HAP-1 (cell line): Measurements from ENCODE around the gene ZNF620.
A peak's percentile ranks its signal among the peaks of the same experiment; 100 is the strongest.
"Not testable (repeated sequence)": the region's sequence is repeated elsewhere in the genome, so short reads cannot be mapped to it uniquely, and the experiment has no call there.

Source experiments
- DNase-seq, 2 experiments: peaks; one replicate each; pipeline ENCODE4 v3.0.0-alpha.2; 2016 to 2020; ENCODE audit warnings: low spot score in 2 of 2
- H3K27me3 ChIP-seq: fragments of 250-450 bp; sonication (Bioruptor Pico); 2 replicates; pipeline ENCODE4 v1.5.1; 2020; ENCODE audit warnings: low read depth, mild to moderate bottlenecking, moderate library complexity
- H3K36me3 ChIP-seq: fragments of 250-450 bp; sonication (Bioruptor Pico); replicated peaks from 2 replicates; pipeline ENCODE4 v1.5.1; 2020; ENCODE audit warnings: mild to moderate bottlenecking
- H3K4me1 ChIP-seq: fragments of 250-450 bp; sonication (Bioruptor Pico); 2 replicates; pipeline ENCODE4 v1.5.1; 2020; ENCODE audit warnings: mild to moderate bottlenecking
- H3K4me3 ChIP-seq: fragments of 250-450 bp; sonication (Bioruptor Pico); 2 replicates; pipeline ENCODE4 v1.5.1; 2020; ENCODE audit warnings: mild to moderate bottlenecking, moderate library complexity
- H3K9me3 ChIP-seq: fragments of 250-450 bp; sonication (Bioruptor Pico); 2 replicates; pipeline ENCODE4 v1.5.1; 2020; ENCODE audit warnings: mild to moderate bottlenecking, moderate library complexity
- in situ Hi-C: fragments of 300-500 bp; cut with MboI; formaldehyde crosslinking; loops from 3 replicates; pipeline ENCODE4 v1.14.3; 2020; ENCODE audit warnings: low sequenced_read_pairs, inconsistent platforms, mixed read lengths

ZNF620 gene

DNA sequence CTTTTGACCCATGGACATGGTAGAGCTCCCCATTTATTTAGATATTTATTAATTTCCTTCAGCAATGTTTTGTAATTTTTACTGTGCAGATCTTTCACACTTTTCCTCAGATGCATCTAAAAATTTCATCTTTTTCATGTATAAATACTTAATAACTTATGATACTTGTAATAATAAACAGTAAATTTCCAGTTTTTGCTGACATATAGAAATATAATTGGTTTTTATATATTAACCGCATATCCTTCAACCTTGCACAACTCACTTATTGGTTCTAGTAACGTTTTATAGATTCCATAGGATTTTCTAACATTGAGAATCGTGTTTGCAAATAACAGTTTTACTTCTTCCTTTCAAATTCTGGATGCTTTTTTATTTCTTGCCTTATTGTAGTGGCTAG, 15.4 kb downstream of the ZNF620 start:
- in situ Hi-C loops, result no loop called here
- no peak for DNase-seq
- H3K4me3 ChIP-seq, result no peak overlapping the region
- H3K4me1 ChIP-seq, result peaks cover 7% of the 10 kb centered on the region
- H3K9me3 ChIP-seq, result no peaks in the 10 kb centered on the region
- H3K27me3 ChIP-seq, result no peaks in the 10 kb centered on the region
- H3K36me3 ChIP-seq, result peaks cover 8% of the 10 kb centered on the region

- in situ Hi-C loops, result no loop called here
- Histone ChIP-seq H3K36me3 (peaks cover 17% of the 10 kb centered on the region), H3K4me1 (peaks cover 7% of the 10 kb centered on the region), H3K4me3 (no peak overlapping the region), H3K9me3 (no peaks in the 10 kb centered on the region), H3K27me3 (no peaks in the 10 kb centered on the region)
- no peak for DNase-seq
These were observed 17.9 kb downstream of the ZNF620 start for GRCh38 chr3:40523781-40524180.

GRCh38 chr3:40524222-40524567, 18.4 kb downstream of the ZNF620 start:
- peaks cover 7% of the 10 kb centered on the region for H3K4me1 ChIP-seq
- no peaks in the 10 kb centered on the region for H3K27me3 ChIP-seq
- H3K4me3 ChIP-seq, result peak overlapping the region; percentile 88
- peaks cover 18% of the 10 kb centered on the region for H3K36me3 ChIP-seq
- in situ Hi-C loops, result no loop called here
- DNase-seq, result no peak
- no peaks in the 10 kb centered on the region for H3K9me3 ChIP-seq

DNA sequence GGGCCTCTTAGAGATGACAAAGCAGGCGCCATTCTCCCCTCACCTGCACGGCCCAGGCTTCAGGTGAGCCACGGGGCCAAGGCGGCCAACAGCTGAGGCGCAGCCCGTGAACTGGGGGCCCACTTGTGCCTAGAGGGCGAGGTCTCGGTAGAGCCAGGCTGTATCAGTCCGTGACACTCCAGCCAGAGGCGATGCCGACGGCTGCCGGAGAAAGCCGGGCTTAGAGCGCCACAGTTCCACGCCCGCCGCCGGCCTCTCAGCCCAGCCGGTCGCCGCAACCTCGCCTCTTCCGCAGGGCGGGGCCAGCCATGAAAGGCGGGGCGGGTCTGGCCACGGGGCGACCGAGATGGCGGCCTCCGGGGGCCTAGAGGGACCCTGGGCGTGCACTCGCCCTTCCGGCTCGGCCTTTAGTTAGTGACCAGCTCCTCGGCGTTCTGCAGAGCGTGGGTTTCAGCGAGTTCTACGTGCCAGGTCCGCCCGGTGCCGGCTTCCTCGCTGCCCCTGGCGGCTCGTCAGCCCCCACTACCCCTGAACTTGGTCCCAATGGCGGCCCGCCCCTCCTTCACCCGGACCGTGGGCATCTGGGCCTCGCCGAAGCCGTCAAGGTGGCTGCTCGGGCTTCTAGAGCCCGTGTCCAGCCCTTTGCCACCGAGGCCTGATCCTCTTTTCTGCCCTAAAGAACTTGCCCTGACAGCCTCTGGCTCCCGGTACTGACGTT, 18.9 kb downstream of the ZNF620 start, which contains the start of gene ZNF621:
ZNF621 (plus strand) TSS at position 393 of the 718 bp plus-strand sequence. CDS start 881 bp downstream, outside the sequence.
- H3K9me3 ChIP-seq, result no peaks in the 10 kb centered on the region
- H3K4me1 ChIP-seq, result peaks cover 7% of the 10 kb centered on the region
- H3K36me3 ChIP-seq, result peaks cover 23% of the 10 kb centered on the region
- peak; percentile 74 to 93 for DNase-seq
- H3K4me3 ChIP-seq, result peak within 1 kb of the TSS; percentile 88
- no peaks in the 10 kb centered on the region for H3K27me3 ChIP-seq
- in situ Hi-C loops, result no loop called here

DNA sequence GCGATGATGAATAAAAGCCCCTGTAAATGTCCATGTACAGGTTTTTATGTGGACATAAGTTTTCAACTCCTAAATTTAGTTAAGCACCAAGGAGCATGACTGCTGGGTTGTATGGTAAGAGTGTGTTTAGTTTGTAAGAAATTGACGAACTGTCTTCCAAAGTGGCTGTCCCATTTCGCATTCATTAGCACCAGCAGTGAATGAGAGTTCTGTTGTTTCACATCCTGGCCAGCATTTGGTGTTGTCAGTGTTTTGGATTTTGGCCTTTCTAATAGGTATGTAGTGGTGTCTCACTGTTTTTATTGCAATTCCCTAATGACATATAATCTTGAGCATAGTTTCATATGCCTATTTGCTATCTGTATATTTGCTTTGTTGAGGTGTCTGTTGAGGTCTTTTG, 22.6 kb downstream of the ZNF620 start:
- Histone ChIP-seq H3K9me3 (no peaks in the 10 kb centered on the region), H3K4me1 (peaks cover 7% of the 10 kb centered on the region), H3K36me3 (peaks cover 58% of the 10 kb centered on the region), H3K27me3 (no peaks in the 10 kb centered on the region), H3K4me3 (no peak overlapping the region)
- in situ Hi-C loops, result no loop called here
- DNase-seq, result no peak

GRCh38 chr3:40532252-40532651, 26.4 kb downstream of the ZNF620 start:
- peaks cover 61% of the 10 kb centered on the region for H3K36me3 ChIP-seq
- DNase-seq, result no peak
- no peaks in the 10 kb centered on the region for H3K27me3 ChIP-seq
- H3K4me3 ChIP-seq, result no peak overlapping the region
- in situ Hi-C loops, result no loop called here
- no peaks in the 10 kb centered on the region for H3K9me3 ChIP-seq
- no peaks in the 10 kb centered on the region for H3K4me1 ChIP-seq

DNA sequence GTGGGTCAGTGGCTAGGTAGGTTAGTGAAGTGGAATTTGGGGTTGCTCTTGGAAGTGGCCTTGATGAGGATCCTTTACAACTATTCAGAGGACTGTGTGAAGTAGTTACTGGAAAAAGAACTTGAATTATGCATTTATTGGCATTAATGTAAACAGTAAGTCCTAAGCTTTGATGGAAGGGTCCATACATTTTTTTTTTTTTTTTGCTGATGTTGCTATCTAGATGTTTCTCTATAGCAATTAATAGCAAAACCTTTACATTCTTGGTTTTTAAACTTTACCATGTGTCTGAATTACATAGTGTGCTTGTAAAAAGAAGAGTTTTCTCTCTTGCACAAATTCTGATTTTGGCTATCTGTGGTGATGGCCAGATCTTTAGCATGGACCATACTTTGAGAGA, 28.4 kb downstream of the ZNF620 start:
- H3K9me3 ChIP-seq, result no peaks in the 10 kb centered on the region
- no peak overlapping the region for H3K4me3 ChIP-seq
- DNase-seq, result no peak
- H3K27me3 ChIP-seq, result no peaks in the 10 kb centered on the region
- H3K36me3 ChIP-seq, result peaks cover 56% of the 10 kb centered on the region
- in situ Hi-C loops, result no loop called here
- H3K4me1 ChIP-seq, result no peaks in the 10 kb centered on the region

GRCh38 chr3:40546816-40547215, 41.0 kb downstream of the ZNF620 start:
- Histone ChIP-seq H3K4me1 (no peaks in the 10 kb centered on the region), H3K9me3 (no peaks in the 10 kb centered on the region), H3K4me3 (no peak overlapping the region), H3K36me3 (no peaks in the 10 kb centered on the region), H3K27me3 (no peaks in the 10 kb centered on the region)
- in situ Hi-C loops, result no loop called here
- no peak for DNase-seq

- H3K36me3 ChIP-seq, result no peaks in the 10 kb centered on the region
- no peaks in the 10 kb centered on the region for H3K27me3 ChIP-seq
- no peak overlapping the region for H3K4me3 ChIP-seq
- in situ Hi-C loops, result no loop called here
- H3K9me3 ChIP-seq, result no peaks in the 10 kb centered on the region
- no peaks in the 10 kb centered on the region for H3K4me1 ChIP-seq
- no peak for DNase-seq
These were observed 44.3 kb downstream of the ZNF620 start for GRCh38 chr3:40550167-40550566.

GRCh38 chr3:40557575-40558161, 51.8 kb downstream of the ZNF620 start:
- Histone ChIP-seq H3K27me3 (no peaks in the 10 kb centered on the region), H3K36me3 (no peaks in the 10 kb centered on the region), H3K4me3 (no peak overlapping the region), H3K9me3 (no peaks in the 10 kb centered on the region), H3K4me1 (no peaks in the 10 kb centered on the region)
- in situ Hi-C loops, result no loop called here
- DNase-seq, result no peak

DNA sequence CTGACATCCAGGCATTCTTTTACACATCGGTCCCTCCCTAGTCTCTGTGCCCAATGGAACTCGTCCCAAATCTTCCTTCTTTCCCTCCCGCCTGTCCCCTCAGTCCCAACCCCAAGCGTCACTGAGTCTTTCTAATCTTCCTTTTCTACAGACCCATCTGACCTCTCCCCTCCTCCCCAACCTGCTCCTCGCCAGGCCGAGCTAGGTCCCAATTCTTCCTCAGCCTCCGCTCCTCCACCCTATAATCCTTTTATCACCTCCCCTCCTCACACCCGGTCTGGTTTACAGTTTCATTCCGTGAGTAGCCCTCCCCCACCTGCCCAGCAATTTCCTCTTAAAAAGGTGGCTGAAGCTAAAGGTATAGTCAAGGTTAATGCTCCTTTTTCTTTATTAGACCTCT, 56.6 kb downstream of the ZNF620 start:
- in situ Hi-C loops, H3K4me1 ChIP-seq, H3K27me3 ChIP-seq, H3K36me3 ChIP-seq, H3K4me3 ChIP-seq, DNase-seq, H3K9me3 ChIP-seq: not testable (repeated sequence)

GRCh38 chr3:40565629-40566028, 59.8 kb downstream of the ZNF620 start:
- H3K36me3 ChIP-seq, H3K9me3 ChIP-seq, in situ Hi-C loops: not testable (repeated sequence)

DNA sequence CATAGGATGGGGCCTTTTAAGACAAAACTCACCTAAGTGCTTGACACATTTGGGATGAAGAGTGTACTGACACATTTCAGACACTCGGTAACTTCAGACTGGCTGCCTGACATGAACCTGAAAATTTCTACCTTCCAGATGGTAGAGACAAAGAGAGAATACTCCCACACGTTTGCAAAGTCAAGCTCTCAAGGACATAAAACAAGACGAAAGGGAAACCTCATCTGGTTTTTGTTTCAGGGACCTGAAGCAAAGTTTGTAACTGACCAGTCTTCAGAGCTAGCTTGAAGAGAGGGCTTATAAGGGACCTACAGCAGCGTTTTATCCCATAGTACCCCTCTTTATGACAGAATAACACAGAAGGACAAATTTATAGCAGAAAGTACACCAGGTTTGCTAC, 60.9 kb downstream of the ZNF620 start:
- DNase-seq, result no peak
- no peaks in the 10 kb centered on the region for H3K4me1 ChIP-seq
- in situ Hi-C loops, result no loop called here

More at GRCh38 chr3:40565629-40566028, 59.8 kb downstream of the ZNF620 start:
- H3K4me1 ChIP-seq, H3K4me3 ChIP-seq, DNase-seq, H3K27me3 ChIP-seq: not testable (repeated sequence)

More for the DNA sequence above, 60.9 kb downstream of the ZNF620 start:
- Histone ChIP-seq H3K4me3 (no peak overlapping the region), H3K27me3 (no peaks in the 10 kb centered on the region), H3K9me3 (no peaks in the 10 kb centered on the region; the same call in 1 of the 2 replicates), H3K36me3 (no peaks in the 10 kb centered on the region)
